Body of pancreas (tissue), 4 donors: Measurements from ENCODE around the gene DNA2. TPM values are rescaled to one million over a fixed set of nuclear protein-coding genes. Genes with fewer than 3 reads are reported as not detected.
"Not testable (repeated sequence)": the region's sequence is repeated elsewhere in the genome, so short reads cannot be mapped to it uniquely, and the experiment has no call there.

Experiments used
- ATAC-seq: fragments of 150-250 bp; one replicate; pipeline ENCODE4 v1.9.1; 2016
- DNase-seq, 4 donors: peaks; one replicate each; pipeline ENCODE4 v3.0.0-alpha.2; 2019
- H3K27ac ChIP-seq, 4 donors: fragments of 200-600 bp; sonication (generic); 1 replicate in 3 of 4; 2 replicates in 1 of 4; pipeline versions ENCODE4 v1.5.1 to v1.6.1; 2016 to 2019; ENCODE audit warnings: mild to moderate bottlenecking in 1 of 4, mixed read lengths in 1 of 4, moderate library complexity in 1 of 4
- H3K27me3 ChIP-seq, 2 donors: fragments of 200-600 bp; sonication (generic); one replicate each; pipeline ENCODE4 v1.6.0; 2016; ENCODE audit warnings: mild to moderate bottlenecking in 1 of 2
- H3K36me3 ChIP-seq, 2 donors: fragments of 200-600 bp; sonication (generic); replicated peaks in 1 of 2; 2 replicates each; pipeline ENCODE4 v1.5.1; 2016; ENCODE audit warnings: low read depth in 2 of 2; ENCODE audit not compliant: insufficient read depth in 1 of 2
- H3K4me1 ChIP-seq: fragments of 200-600 bp; sonication (generic); one replicate; pipeline ENCODE4 v1.6.0; 2016
- H3K4me3 ChIP-seq, 2 donors: fragments of 200-600 bp; sonication (generic); 1 replicate in 1 of 2; 2 replicates in 1 of 2; pipeline ENCODE4 v1.5.1; 2016 to 2019
- H3K9me3 ChIP-seq, 3 donors: fragments of 200-600 bp; sonication (generic); 1 replicate in 2 of 3; 2 replicates in 1 of 3; pipeline ENCODE4 v1.5.1; 2016
- POLR2A ChIP-seq, 3 donors: fragments of 450-650 bp; IDR thresholded peaks; one replicate each; pipeline ENCODE4 v1.6.1; 2016; ENCODE audit warnings: antibody characterized with exemption in 3 of 3, mild to moderate bottlenecking in 2 of 3
- WGBS, 2 donors: methylation state at CpG; one replicate each; pipeline ENCODE4 v1.1.5; 2017; 5-methylcytosine and 5-hydroxymethylcytosine counted together
- intact Hi-C: fragments of 100-400 bp; cut with DNase I; formaldehyde crosslinking; loops from one replicate; pipeline ENCODE4 v1.15.1; 2023
- total RNA-seq, 2 donors: library from RNA; depleted of rRNA; stranded (reverse); fragments of >200 nt; gene quantifications; one replicate each; pipeline ENCODE4 v1.1.0, GENCODE V29; 2016
- TF ChIP-seq, protein P1 (sequence below), 7 experiments: fragments of 450-650 bp in 4 of 7; fragments of 200-600 bp in 3 of 7; sonication (generic) in 3 of 7; IDR thresholded peaks; one replicate each; pipeline ENCODE4 v1.5.1; 2016 to 2019; ENCODE audit warnings: antibody characterized with exemption in 7 of 7

Gene DNA2, protein sequence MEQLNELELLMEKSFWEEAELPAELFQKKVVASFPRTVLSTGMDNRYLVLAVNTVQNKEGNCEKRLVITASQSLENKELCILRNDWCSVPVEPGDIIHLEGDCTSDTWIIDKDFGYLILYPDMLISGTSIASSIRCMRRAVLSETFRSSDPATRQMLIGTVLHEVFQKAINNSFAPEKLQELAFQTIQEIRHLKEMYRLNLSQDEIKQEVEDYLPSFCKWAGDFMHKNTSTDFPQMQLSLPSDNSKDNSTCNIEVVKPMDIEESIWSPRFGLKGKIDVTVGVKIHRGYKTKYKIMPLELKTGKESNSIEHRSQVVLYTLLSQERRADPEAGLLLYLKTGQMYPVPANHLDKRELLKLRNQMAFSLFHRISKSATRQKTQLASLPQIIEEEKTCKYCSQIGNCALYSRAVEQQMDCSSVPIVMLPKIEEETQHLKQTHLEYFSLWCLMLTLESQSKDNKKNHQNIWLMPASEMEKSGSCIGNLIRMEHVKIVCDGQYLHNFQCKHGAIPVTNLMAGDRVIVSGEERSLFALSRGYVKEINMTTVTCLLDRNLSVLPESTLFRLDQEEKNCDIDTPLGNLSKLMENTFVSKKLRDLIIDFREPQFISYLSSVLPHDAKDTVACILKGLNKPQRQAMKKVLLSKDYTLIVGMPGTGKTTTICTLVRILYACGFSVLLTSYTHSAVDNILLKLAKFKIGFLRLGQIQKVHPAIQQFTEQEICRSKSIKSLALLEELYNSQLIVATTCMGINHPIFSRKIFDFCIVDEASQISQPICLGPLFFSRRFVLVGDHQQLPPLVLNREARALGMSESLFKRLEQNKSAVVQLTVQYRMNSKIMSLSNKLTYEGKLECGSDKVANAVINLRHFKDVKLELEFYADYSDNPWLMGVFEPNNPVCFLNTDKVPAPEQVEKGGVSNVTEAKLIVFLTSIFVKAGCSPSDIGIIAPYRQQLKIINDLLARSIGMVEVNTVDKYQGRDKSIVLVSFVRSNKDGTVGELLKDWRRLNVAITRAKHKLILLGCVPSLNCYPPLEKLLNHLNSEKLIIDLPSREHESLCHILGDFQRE
- 1 to 10 TPM in 1 of 2 donors, under 1 TPM in 1; 0.66 to 2.3 TPM for total RNA-seq

DNA sequence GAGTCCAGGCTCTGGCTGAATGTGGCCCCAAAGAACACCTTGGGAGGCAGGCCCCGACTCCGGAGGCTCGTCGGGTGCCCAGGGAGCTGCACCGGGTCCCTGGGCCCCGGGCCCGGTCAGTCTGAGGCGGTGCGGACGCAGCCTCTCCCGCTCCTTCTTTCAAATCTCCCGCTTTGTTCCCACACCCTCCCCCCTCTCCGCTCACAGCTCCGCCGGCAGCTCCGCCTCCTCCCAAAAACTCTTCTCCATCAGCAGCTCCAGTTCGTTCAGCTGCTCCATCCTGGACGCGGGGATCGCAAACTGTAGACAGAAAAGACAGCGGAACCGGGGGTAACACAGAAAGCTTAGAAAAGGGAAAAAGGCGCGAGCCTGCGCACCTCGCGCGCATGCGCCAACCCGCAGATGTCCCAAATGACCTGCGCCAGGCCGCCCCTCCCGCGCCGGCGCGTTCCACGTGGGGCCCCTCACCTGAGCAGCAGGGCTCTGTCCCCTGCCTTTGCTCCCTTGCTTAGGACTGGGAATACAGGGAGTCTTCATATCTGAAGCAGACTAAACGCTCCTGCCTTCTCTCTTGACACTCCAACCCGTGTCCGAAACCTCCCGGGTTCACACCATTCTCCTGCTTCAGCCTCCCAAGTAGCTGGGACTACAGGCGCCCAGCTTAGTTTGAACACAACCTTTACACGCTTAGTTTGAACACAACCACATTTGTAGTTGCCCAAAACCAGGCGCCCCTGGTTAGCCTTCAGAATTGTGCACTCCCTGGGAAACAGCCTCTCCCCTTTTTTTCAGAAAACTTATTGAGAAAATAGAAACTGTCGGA is at the start of gene DNA2:
Gene DNA2, minus strand, starts transcription at position 388 of the 823 bp plus-strand sequence. Its CDS starts 109 bp downstream, at position 279.
- Histone ChIP-seq H3K9me3 (no peaks in the 10 kb centered on the region), H3K27me3 (no peaks in the 10 kb centered on the region), H3K27ac (peak within 1 kb of the TSS in 1 of 4 donors; percentile 51), H3K4me1 (peaks cover 10% of the 10 kb centered on the region), H3K4me3 (peak within 1 kb of the TSS; percentile 3 to 84), H3K36me3 (no peaks in the 10 kb centered on the region)
- WGBS, 2 donors = 3% methylated on average over 28 to 46 of the region's 46 CpGs
- DNase-seq (peak; percentile 62 to 81 (median 66)), ATAC-seq (peak; percentile 74)
- TF ChIP-seq POLR2A (IDR thresholded peaks at IDR 0.05) = no peak
- TF ChIP-seq, protein P1, sequence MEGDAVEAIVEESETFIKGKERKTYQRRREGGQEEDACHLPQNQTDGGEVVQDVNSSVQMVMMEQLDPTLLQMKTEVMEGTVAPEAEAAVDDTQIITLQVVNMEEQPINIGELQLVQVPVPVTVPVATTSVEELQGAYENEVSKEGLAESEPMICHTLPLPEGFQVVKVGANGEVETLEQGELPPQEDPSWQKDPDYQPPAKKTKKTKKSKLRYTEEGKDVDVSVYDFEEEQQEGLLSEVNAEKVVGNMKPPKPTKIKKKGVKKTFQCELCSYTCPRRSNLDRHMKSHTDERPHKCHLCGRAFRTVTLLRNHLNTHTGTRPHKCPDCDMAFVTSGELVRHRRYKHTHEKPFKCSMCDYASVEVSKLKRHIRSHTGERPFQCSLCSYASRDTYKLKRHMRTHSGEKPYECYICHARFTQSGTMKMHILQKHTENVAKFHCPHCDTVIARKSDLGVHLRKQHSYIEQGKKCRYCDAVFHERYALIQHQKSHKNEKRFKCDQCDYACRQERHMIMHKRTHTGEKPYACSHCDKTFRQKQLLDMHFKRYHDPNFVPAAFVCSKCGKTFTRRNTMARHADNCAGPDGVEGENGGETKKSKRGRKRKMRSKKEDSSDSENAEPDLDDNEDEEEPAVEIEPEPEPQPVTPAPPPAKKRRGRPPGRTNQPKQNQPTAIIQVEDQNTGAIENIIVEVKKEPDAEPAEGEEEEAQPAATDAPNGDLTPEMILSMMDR (IDR thresholded peaks at IDR 0.05) = no peak
- intact Hi-C loops = no loop called here

DNA sequence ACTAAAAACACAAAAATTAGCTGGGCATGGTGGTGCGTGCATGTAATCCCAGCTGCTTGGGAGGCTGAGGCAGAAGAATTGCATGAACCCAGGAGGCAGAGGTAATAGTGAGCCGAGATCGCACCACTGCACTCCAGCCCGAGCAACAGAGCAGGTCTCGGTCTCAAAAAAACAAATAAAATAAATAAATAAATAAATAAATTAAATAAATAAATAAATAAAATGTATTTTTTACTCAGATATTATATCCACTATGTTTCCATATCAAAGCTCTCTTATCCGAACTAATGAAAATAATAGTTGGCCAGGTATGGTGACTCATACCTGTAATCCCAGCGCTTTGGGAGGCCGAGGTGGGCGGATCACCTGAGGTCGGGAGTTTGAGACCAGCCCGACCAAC is 46.8 kb upstream of the DNA2 start:
- H3K9me3 ChIP-seq, H3K27me3 ChIP-seq, intact Hi-C loops, DNase-seq, ATAC-seq, H3K27ac ChIP-seq, H3K4me3 ChIP-seq, H3K36me3 ChIP-seq, H3K4me1 ChIP-seq: not testable (repeated sequence)
- 95% methylated on average over 11 of the region's 11 CpGs for WGBS, 2 donors

DNA sequence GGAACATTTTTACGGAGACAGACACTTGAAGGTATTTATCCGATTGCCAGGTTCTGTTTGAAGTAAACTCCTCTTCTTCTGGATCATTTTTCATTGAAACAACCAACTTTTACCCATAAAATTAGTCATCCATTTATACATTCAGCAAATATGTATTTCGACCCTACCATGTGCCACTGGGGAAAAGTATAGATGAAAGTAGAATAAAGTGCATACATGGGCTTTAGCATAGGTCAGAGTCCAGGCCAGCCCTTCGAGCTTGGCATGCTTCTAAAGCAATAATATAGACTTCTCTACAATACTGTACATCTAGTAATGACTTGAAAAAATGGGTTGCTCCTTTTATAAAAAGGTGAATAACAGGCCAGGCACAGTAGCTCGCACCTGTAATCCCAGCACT is 45.4 kb upstream of the DNA2 start:
- no peak for ATAC-seq
- no peak overlapping the region for H3K27ac ChIP-seq
- H3K36me3 ChIP-seq = peaks cover 0 to 4% of the 10 kb centered on the region in 2 donors
- no peak for TF ChIP-seq POLR2A (IDR thresholded peaks at IDR 0.05)
- TF ChIP-seq, protein P1 (IDR thresholded peaks at IDR 0.05) = no peak
- no peaks in the 10 kb centered on the region for H3K27me3 ChIP-seq
- no peaks in the 10 kb centered on the region for H3K4me1 ChIP-seq
- H3K9me3 ChIP-seq = no peaks in the 10 kb centered on the region
- no peak overlapping the region for H3K4me3 ChIP-seq
- WGBS, 2 donors = 79 to 86% methylated on average over 5 of the region's 5 CpGs
- intact Hi-C loops = no loop called here
- DNase-seq = no peak

DNA sequence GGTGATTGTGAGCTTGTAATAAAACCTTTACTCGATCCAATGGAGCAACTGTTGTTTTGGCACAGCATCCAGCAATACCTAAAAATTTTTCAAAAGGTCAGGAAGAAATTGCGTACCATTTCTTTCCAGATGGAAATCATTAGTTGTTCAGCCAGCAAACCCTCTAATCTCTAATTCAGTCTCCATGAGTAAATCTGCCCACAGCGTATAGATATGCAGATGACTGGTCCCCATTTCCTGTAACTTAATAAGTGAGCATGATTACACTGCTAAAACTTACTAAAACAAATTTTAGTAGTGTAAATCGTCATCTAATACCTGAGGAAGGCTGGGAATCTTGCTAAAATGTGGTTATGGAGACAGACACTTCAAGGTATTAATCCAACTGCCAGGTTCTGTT is 45.0 kb upstream of the DNA2 start:
- no peak for TF ChIP-seq POLR2A (IDR thresholded peaks at IDR 0.05)
- TF ChIP-seq, protein P1 (IDR thresholded peaks at IDR 0.05) = no peak
- 54 to 68% methylated on average over 4 of the region's 4 CpGs for WGBS, 2 donors
- intact Hi-C loops = no loop called here
- Histone ChIP-seq H3K36me3 (peaks cover 0 to 4% of the 10 kb centered on the region in 2 donors), H3K27ac (no peak overlapping the region), H3K9me3 (no peaks in the 10 kb centered on the region), H3K4me1 (no peaks in the 10 kb centered on the region), H3K27me3 (no peaks in the 10 kb centered on the region), H3K4me3 (no peak overlapping the region)
- ATAC-seq (no peak), DNase-seq (no peak)

DNA sequence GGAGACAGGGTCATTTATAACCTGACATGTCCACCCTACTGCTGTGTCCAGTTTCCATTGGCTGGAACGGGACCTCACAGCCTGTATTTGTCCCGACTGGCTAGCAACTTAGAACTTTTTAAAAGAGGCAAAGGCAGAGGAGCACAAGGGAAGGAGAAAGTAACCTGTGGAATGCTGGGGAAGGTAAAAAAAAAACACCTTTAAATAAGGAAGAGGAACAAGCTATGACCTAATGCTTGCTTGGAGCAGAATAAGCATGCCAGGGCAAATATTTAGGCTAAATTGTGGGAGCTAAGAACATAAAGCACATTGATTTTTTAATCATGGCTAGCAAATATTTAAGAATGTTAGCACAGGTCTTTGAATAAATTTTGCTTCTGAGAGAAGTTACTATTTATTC is 44.4 kb upstream of the DNA2 start:
- H3K27me3 ChIP-seq, ATAC-seq, DNase-seq, H3K36me3 ChIP-seq, H3K4me1 ChIP-seq, intact Hi-C loops, H3K4me3 ChIP-seq, H3K9me3 ChIP-seq, H3K27ac ChIP-seq: not testable (repeated sequence)
- WGBS, 2 donors = 74 to 95% methylated on average over 2 of the region's 2 CpGs
